Measurements from ENCODE around the gene TTBK1.

TTBK1 gene

GRCh38 chr6:43258180-43258579, 14.9 kb downstream of the TTBK1 start:
- H3K9me3 ChIP-seq (ENCODE audit: insufficient read depth, low read length) = no peaks in the 10 kb centered on the region
- H3K79me2 ChIP-seq (ENCODE audit: low read length) = no peaks in the 10 kb centered on the region
- H3K27ac ChIP-seq (ENCODE audit: low read length) = no peak overlapping the region
- H3K36me3 ChIP-seq (replicated peaks; ENCODE audit: low read depth, low read length) = no peaks in the 10 kb centered on the region
- no peak overlapping the region for H3K4me3 ChIP-seq (ENCODE audit: low read length)
- H3K9ac ChIP-seq (ENCODE audit: low read length) = no peak overlapping the region
- TF ChIP-seq, protein P1, sequence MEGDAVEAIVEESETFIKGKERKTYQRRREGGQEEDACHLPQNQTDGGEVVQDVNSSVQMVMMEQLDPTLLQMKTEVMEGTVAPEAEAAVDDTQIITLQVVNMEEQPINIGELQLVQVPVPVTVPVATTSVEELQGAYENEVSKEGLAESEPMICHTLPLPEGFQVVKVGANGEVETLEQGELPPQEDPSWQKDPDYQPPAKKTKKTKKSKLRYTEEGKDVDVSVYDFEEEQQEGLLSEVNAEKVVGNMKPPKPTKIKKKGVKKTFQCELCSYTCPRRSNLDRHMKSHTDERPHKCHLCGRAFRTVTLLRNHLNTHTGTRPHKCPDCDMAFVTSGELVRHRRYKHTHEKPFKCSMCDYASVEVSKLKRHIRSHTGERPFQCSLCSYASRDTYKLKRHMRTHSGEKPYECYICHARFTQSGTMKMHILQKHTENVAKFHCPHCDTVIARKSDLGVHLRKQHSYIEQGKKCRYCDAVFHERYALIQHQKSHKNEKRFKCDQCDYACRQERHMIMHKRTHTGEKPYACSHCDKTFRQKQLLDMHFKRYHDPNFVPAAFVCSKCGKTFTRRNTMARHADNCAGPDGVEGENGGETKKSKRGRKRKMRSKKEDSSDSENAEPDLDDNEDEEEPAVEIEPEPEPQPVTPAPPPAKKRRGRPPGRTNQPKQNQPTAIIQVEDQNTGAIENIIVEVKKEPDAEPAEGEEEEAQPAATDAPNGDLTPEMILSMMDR (IDR thresholded peaks at IDR 0.05; ENCODE audit: low read depth, low read length) = no peak
- no peak for TF ChIP-seq EZH2phosphoT487 (IDR thresholded peaks at IDR 0.05; ENCODE audit: low read depth)
- peaks cover 12% of the 10 kb centered on the region for H3K4me1 ChIP-seq (ENCODE audit: low read length)
- no peaks in the 10 kb centered on the region for H4K20me1 ChIP-seq (ENCODE audit: insufficient read depth, low read length)
- peak overlapping the region; percentile 81 for H2AFZ ChIP-seq (ENCODE audit: low read depth, low read length)
- H3K4me2 ChIP-seq (ENCODE audit: low read length) = peak overlapping the region; percentile 44
- H3K27me3 ChIP-seq (ENCODE audit: low read depth, low read length) = no peaks in the 10 kb centered on the region

DNA sequence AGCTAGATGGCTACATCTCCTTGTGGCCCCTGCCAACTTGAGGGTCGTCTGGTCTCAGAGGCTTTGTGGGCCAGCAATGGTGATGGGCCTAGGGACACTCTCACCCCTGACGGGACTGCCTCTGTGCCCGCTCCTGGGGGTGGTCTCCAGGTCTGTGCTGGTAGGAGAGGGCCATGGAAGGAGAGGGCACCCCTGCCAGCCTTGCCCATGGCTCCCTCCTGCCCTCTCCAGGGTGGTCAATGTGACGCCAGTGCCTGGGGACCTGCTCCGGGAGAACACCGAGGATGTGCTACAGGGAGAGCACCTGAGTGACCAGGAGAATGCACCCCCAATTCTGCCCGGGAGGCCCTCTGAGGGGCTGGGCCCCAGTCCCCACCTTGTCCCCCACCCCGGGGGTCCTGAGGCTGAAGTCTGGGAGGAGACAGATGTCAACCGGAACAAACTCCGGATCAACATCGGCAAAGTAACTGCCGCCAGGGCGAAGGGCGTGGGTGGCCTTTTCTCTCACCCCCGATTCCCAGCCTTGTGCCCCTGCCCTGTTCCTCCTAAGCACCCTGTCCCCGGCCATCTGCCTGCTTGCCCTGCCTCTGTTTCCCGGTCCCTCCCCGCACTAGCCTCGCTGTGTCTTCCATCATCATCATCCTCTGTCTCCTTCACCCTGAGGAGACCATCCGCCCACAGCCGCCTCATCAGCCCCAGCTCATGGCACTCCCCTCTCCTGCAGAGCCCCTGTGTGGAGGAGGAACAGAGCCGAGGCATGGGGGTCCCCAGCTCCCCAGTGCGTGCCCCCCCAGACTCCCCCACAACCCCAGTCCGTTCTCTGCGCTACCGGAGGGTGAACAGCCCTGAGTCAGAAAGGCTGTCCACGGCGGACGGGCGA, 15.8 kb downstream of the TTBK1 start:
- H2AFZ ChIP-seq (ENCODE audit: low read depth, low read length) = no peak overlapping the region
- H3K4me1 ChIP-seq (ENCODE audit: low read length) = peaks cover 18% of the 10 kb centered on the region
- no peak overlapping the region for H3K4me2 ChIP-seq (ENCODE audit: low read length)
- H3K9ac ChIP-seq (ENCODE audit: low read length) = no peak overlapping the region
- no peaks in the 10 kb centered on the region for H4K20me1 ChIP-seq (ENCODE audit: insufficient read depth, low read length)
- no peaks in the 10 kb centered on the region for H3K36me3 ChIP-seq (replicated peaks; ENCODE audit: low read depth, low read length)
- TF ChIP-seq EZH2phosphoT487 (IDR thresholded peaks at IDR 0.05; ENCODE audit: low read depth) = no peak
- TF ChIP-seq, protein P1 (IDR thresholded peaks at IDR 0.05; ENCODE audit: low read depth, low read length) = no peak
- no peaks in the 10 kb centered on the region for H3K27me3 ChIP-seq (ENCODE audit: low read depth, low read length)
- H3K9me3 ChIP-seq (ENCODE audit: insufficient read depth, low read length) = no peaks in the 10 kb centered on the region
- no peaks in the 10 kb centered on the region for H3K79me2 ChIP-seq (ENCODE audit: low read length)
- no peak overlapping the region for H3K4me3 ChIP-seq (ENCODE audit: low read length)
- H3K27ac ChIP-seq (ENCODE audit: low read length) = no peak overlapping the region

DNA sequence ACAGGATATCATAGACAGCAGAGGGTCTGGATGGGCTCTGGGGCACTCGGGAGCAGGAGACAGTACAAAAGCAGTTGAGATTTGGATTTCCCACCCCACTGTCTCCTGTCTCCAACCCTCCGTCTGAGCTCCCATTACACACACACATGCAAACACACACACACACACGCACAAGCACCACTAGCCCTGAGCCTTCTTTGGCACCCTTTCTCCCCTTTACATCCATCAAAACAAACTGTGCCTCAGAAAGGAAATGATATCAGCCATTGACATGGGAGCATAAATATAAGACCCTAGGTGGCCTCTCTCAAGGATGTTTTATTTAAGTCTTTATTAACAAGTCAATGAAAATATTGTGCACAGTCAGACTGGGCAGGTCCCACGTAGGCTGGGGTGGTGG, 17.5 kb downstream of the TTBK1 start:
- no peaks in the 10 kb centered on the region for H4K20me1 ChIP-seq (ENCODE audit: insufficient read depth, low read length)
- no peak overlapping the region for H3K9ac ChIP-seq (ENCODE audit: low read length)
- peaks cover 18% of the 10 kb centered on the region for H3K4me1 ChIP-seq (ENCODE audit: low read length)
- no peaks in the 10 kb centered on the region for H3K27me3 ChIP-seq (ENCODE audit: low read depth, low read length)
- H3K27ac ChIP-seq (ENCODE audit: low read length) = no peak overlapping the region
- no peak overlapping the region for H3K4me2 ChIP-seq (ENCODE audit: low read length)
- no peak overlapping the region for H3K4me3 ChIP-seq (ENCODE audit: low read length)
- H3K79me2 ChIP-seq (ENCODE audit: low read length) = no peaks in the 10 kb centered on the region
- no peak overlapping the region for H2AFZ ChIP-seq (ENCODE audit: low read depth, low read length)
- no peaks in the 10 kb centered on the region for H3K36me3 ChIP-seq (replicated peaks; ENCODE audit: low read depth, low read length)
- no peak for TF ChIP-seq EZH2phosphoT487 (IDR thresholded peaks at IDR 0.05; ENCODE audit: low read depth)
- TF ChIP-seq, protein P1 (IDR thresholded peaks at IDR 0.05; ENCODE audit: low read depth, low read length) = no peak
- no peaks in the 10 kb centered on the region for H3K9me3 ChIP-seq (ENCODE audit: insufficient read depth, low read length)

- TF ChIP-seq, protein P1 (IDR thresholded peaks at IDR 0.05; ENCODE audit: low read depth, low read length) = no peak
- TF ChIP-seq EZH2phosphoT487 (IDR thresholded peaks at IDR 0.05; ENCODE audit: low read depth) = no peak
Observed at GRCh38 chr6:43261198-43261597, 17.9 kb downstream of the TTBK1 start.

More at GRCh38 chr6:43261198-43261597, 17.9 kb downstream of the TTBK1 start:
- Histone ChIP-seq H2AFZ (ENCODE audit: low read depth, low read length) (no peak overlapping the region), H3K36me3 (replicated peaks; ENCODE audit: low read depth, low read length) (no peaks in the 10 kb centered on the region), H3K9ac (ENCODE audit: low read length) (no peak overlapping the region), H3K4me2 (ENCODE audit: low read length) (no peak overlapping the region), H3K27ac (ENCODE audit: low read length) (no peak overlapping the region), H3K4me1 (ENCODE audit: low read length) (peaks cover 18% of the 10 kb centered on the region), H3K4me3 (ENCODE audit: low read length) (no peak overlapping the region), H4K20me1 (ENCODE audit: insufficient read depth, low read length) (no peaks in the 10 kb centered on the region), H3K9me3 (ENCODE audit: insufficient read depth, low read length) (no peaks in the 10 kb centered on the region), H3K79me2 (ENCODE audit: low read length) (no peaks in the 10 kb centered on the region), H3K27me3 (ENCODE audit: low read depth, low read length) (no peaks in the 10 kb centered on the region)

Data from OCI-LY3 (cell line).